Heart left ventricle (tissue), 13 donors: ENCODE measurements around the gene ZNF213.

Experiments
- POLR2A ChIP-seq, 2 donors: fragments of 450-650 bp; IDR thresholded peaks; one replicate each; pipeline ENCODE4 v1.6.1; 2017; ENCODE audit warnings: antibody characterized with exemption in 2 of 2, mild to moderate bottlenecking in 2 of 2, moderate library complexity in 2 of 2
- TF ChIP-seq, protein P1 (sequence below), 12 donors: fragments of 200-600 bp; sonication (generic) in 4 of 12; IDR thresholded peaks; one replicate each; pipeline versions ENCODE4 v1.5.0 to v1.8.0; 2018 to 2022; ENCODE audit warnings: antibody characterized with exemption in 12 of 12, mild to moderate bottlenecking in 5 of 12
- donor health status: ischemic (EF 13 %, LVEDD 7.1; RV severe dilation, severe dysfunction).
- donor health status: DM: no; HTN: yes; CAD: no.
- donor health status: DM: no; HTN: no; CAD: no.
- donor health status: ischemic (EF 25% LVEDD 6.9; RV normal size, moderate dysfunction).
- donor health status: ischemic (EF 25% LVEDD 5.7; RV mildly dilated, moderate dysfunction).
- donor health status: ischemic (EF 35%, LVEDD 5.7; RV mildly dilated, moderate dysfunction).
- donor health status: nonischemic (EF 11% LVEDD 7.7; RV severe dilation, severe dysfunction).
- donor health status: DM: yes; HTN: yes; CAD: no.
- donor health status: PGD.
- donor health status: ischemic (EF 29% LVEDD 5.4; RV normal size, mild dysfunction).
- donor health status: nonischemic (EF 23%, LVEDD 6.1; RV moderate dilation, normal function).

DNA sequence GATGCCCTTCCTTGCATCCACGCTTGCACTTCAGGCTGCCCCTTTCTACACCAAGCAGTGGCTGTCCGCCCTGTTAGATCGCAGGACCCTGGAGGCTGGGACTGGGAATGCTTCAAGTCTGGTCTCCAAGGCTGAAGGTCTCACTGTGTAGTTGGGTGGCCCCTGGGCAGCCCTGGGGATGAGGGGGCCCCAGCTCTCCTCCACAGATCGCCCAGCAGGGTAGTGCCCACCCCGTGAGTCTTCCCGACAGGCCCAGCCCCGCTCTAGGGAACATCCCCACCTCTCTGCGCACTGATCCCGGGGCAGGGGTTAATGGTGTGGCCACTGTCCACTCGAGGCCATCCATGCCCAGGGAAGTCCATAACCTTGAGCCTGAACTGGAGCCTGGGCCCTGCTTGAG, 10.3 kb downstream of the ZNF213 start:
- TF ChIP-seq, protein P1, sequence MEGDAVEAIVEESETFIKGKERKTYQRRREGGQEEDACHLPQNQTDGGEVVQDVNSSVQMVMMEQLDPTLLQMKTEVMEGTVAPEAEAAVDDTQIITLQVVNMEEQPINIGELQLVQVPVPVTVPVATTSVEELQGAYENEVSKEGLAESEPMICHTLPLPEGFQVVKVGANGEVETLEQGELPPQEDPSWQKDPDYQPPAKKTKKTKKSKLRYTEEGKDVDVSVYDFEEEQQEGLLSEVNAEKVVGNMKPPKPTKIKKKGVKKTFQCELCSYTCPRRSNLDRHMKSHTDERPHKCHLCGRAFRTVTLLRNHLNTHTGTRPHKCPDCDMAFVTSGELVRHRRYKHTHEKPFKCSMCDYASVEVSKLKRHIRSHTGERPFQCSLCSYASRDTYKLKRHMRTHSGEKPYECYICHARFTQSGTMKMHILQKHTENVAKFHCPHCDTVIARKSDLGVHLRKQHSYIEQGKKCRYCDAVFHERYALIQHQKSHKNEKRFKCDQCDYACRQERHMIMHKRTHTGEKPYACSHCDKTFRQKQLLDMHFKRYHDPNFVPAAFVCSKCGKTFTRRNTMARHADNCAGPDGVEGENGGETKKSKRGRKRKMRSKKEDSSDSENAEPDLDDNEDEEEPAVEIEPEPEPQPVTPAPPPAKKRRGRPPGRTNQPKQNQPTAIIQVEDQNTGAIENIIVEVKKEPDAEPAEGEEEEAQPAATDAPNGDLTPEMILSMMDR (IDR thresholded peaks at IDR 0.05) = no peak
- no peak for TF ChIP-seq POLR2A (IDR thresholded peaks at IDR 0.05)
